Right renal pelvis (tissue), 4 donors: ENCODE results near the gene ISG15. TPM values are rescaled to one million over a fixed set of nuclear protein-coding genes. Genes with fewer than 3 reads are reported as not detected.
"Not testable (repeated sequence)": the region's sequence is repeated elsewhere in the genome, so short reads cannot be mapped to it uniquely, and the experiment has no call there.

ENCODE experiments used
- DNase-seq, 4 donors: peaks; one replicate each; pipeline ENCODE4 v3.0.0-alpha.2; 2013; ENCODE audit warnings: low read depth in 4 of 4, low spot score in 3 of 4, missing footprints in 1 of 4
- polyA plus RNA-seq, 4 donors: library from polyadenylated mRNA; unstranded; fragments of 120-200 nt; gene quantifications; one replicate each; pipeline ENCODE4 v1.2.1, GENCODE V29; 2013; ENCODE audit not compliant: insufficient read length in 4 of 4

ISG15 gene
- polyA plus RNA-seq, 4 donors = 9.1 to 15.7 (median 13.3) TPM

DNA sequence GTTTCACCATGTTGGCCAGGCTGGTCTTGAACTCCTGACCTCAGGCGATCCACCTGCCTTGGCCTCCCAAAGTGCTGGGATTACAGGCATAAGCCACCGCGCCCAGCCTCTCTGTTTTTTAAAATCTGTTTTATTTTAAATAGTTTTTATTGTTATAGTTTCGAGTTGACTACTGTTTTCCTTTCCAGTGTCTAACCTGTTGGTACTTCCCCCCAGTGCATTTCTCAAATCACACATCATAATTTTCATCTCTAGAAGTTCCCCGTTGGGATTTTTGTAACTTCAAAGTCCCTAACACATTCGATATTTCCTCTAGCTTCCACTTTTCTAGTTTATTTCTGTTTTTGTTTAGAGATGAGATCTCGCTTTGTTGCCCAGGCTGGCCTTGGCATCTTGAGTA, 20.9 kb upstream of the ISG15 start:
- no peak for DNase-seq

DNA sequence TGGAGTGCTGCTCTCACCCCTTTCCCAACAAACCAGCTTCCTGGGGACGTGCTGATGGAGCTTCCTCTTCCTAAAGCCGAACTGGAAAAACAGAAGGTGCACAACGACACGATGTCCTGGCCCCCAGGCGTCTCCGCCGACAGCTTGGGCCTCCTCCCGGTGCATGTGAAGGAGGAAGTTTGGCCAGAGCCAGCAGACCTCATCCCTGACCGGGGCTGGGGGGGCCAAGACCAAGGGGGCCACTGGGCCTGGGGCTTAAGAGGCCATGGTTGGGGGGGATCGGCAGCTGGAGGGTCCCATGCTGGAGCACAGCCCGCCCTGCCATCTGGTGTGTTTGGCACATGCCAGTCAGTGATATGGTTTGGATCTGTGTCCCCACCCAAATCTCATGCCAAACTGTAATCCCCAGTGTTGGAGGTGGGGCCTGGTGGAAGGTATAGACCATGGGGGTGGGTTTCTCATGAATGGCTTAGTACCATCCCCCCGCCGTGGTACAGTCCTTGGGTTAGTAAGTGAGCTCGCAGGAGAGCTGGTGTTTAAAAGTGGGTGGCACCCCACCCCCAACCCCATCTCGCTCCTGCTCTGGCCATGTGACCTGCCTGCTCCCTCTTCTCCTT, 19.8 kb upstream of the ISG15 start:
- no peak for DNase-seq

DNA sequence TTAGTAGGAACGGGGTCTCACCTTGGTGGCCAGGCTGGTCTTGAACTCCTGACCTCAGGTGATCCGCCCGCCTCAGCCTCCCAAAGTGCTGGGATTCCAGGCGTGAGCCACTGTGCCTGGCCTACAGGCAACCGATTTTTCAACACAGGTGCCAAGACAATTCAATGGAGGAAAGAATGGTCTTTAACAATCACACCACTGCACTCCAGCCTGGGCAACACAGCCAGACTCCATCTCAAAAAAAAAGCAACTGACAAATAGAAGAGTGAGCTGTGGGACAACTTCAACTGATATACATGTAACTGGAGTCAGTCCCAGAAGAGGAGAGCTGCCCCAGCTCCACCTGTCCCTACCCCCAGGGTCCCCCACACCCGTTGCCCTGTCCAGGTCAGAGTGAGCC, 18.8 kb upstream of the ISG15 start:
- not testable (repeated sequence) for DNase-seq

DNA sequence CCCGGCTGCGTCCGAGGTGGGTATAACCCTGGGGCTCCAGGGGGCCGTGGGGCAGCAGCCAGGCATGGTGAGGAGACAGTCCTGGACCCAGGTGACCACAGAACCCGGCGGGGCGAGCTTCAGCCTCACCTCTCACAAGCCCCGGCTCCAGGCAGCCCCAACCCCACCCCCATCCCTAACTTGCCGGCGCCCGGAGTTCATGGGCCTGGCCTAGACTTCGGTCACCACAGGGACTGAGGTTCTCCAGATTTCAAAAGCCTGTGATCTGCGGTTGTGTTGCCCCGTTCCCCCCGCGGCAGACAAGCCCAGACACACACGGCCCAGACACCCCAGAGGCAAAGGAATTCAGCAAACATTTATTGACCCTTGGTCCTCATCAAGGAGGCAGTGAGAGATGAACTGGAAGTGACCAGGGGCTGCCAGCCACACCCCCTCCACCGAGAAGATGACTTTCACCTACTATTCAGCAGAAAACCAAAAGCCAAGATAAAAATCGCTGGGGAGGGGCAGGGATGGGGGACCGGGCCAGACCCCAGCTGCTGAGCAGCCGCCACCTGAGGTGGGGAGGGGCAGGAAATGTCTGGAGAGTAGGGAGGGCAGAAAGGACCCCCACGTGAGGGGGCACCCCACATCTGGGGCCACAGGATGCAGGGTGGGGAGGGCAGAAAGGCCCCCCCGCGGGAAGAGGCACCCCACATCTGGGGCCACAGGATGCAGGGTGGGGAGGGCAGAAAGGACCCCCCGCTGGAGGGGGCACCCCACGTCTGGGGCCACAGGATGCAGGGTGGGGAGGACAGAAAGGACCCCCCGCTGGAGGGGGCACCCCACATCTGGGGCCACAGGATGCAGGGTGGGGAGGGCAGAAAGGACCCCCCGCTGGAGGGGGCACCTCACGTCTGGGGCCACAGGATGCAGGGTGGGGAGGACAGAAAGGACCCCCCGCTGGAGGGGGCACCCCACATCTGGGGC, 17.3 kb upstream of the ISG15 start:
- no peak for DNase-seq

DNA sequence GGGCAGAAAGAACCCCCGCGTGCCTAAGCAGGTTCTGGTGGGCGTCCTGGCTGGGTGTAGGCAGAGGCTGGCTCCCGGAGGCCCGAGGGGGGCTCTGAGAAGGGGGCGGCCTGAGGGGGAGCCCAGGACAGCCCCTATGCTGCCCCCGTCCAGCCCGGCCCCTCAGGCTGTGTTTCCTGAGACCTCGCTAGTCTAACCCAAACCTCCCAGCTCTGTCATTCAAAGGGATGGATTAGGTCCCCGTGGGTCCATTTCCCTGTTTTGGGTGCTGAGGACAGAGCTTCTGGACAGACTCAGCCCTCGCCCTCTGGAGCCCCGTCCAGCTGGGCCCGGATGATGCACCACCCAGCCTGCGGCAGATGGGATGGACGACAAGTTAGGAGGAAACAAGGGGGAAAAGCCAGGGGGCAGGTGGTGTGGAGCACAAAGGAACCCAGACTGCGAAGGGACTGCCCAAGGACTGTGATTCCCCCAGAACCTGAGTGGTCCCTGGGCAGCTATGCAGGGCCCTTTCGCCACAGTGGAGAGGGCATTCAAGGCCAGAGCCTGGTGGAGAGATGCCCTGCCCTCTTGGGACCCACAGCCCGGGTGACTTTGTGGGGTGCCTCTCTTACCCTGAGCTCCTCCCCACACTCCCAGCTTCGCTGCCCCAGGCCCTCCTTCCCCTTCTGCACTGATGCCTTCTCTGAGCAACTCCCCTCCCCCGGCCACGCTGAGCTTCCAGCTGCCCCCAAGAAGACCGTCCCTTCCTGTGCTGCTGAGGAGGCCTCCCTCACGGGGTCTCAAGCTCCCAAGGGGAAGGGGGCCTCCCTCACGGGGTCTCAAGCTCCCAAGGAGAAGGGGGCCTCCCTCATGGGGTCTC, 16.2 kb upstream of the ISG15 start:
- DNase-seq = no peak

DNA sequence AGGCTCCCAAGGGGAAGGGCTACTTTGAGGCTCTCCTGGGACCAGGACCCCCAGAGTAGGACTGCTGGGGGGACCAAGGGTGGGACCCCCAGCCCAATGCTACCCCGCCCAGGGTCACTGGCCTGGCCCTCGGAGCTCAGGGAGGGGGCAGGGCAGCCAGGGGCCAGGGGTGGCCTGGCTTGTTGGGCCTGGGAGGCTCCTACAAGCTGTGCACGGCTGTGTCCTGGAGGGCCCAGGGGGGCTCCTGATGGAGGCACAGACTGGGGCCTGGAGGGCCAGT, 15.6 kb upstream of the ISG15 start:
- no peak for DNase-seq

DNA sequence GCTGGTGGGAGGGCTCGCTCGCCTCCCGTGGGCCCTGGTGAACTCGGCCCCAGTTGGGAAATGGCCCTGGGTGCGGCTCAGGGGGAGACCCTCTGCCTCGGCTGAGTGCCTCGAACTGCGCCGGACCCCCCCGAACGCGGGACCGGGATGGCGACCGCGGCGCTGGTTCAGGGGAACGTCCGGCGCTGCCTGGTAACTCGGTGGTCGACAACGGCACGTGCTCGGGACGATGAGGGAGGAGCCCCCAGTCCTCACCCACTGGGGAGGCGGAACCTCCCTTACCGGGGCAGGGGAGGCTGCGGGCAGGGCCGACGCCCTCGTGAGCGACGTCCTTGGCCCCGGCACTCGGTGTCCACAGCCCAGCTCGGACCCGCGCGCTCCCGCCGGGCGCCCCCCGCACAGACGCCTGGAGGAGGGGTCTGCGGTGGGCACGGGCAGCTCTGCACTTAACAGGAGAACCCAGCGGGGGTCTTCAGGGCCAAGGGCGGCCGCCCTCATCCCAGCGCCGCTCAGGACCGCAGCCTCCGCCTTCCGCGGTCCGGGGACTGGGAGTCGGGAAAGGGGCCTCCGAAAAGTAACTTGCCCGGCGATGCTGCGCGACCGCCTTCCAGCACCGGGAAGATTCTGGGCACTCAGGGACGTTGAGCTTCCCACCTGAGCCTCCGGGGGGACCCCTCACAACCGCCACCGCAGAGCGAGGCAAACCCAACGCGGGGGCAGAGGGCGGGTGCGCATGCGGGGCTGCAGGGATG, 15.1 kb upstream of the ISG15 start:
- DNase-seq = no peak

DNA sequence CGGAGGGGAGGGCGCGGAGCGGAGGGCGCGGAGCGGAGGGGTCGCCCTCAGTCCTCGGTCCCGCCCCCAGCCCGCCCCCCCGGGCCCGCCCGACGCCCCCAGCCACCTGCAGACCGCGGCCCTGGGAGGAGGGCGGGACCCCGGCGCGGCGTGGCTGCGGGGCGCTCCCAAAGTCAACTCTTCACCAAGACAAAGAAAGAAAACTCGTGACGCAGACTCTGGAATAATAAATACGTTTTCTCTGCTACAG, 14.6 kb upstream of the ISG15 start:
- DNase-seq = no peak

DNA sequence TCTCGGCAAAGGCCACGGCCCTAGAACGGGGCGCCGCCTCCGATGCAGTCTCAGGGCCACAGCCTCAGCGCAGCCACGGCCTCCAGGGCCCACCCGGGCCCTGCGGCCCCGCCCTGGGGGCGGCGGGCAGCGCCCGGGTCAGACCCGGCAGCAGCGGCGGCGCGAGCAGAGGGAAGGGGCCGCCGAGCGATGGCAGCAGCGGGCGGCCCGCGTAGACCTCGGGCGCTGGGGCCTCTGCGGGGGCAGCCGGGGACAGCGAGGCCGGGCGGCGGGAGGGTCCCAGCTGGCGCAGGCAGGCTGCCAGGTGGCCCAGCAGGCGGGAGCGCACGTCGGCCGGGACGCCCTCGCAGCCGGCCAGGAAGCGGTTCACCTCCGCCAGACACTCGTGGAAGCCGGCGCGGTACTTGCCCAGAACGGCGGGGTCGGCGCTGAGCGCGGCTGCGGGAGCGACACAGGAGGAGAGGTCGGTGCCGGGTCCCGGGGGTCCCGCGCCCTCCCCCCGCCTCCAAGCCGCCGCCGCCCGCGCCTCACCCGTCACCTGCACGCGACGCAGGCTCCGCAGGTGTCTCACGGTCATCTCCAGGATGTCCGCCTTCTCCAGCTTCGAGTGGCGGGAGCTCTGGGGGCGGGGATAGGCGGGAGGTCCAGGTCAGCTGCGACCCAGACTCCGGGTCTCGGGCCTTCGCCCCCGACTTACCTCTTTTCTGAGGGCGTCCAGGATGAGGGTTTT, 14.1 kb upstream of the ISG15 start:
- no peak for DNase-seq

DNA sequence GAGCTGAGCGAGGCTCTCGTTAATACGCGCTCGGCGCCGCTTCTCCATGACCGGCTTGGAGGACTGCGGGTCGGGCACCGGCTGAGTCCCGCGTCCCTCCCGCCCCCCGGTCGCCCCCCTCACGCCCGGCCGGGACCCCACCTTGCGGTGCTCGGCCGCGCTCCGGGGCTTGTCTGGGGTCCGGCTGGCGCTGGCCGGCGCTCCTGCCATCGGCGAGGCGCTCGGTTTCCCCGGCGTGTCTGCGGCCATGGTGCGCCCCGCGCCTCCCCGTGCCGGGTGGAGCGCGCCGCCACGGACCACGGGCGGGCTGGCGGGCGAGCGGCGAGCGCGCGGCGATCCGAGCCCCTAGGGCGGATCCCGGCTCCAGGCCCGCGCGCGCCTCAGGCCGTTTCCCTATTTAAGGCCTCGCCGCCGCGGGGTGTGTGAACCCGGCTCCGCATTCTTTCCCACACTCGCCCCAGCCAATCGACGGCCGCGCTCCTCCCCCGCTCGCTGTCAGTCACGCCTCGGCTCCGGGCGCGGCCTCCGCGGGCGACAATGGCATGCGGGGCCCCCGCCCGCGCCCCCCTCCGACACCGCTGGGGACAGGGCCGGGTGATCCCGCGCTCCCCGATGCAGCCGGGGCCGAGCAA, 13.5 kb upstream of the ISG15 start, which contains the start of gene HES4:
Gene HES4 (minus strand): TSS at position 373 of the 632 bp plus-strand sequence. CDS start 124 bp downstream, at position 249.
- peak in 2 of 4 donors; percentile 83 to 85 for DNase-seq

DNA sequence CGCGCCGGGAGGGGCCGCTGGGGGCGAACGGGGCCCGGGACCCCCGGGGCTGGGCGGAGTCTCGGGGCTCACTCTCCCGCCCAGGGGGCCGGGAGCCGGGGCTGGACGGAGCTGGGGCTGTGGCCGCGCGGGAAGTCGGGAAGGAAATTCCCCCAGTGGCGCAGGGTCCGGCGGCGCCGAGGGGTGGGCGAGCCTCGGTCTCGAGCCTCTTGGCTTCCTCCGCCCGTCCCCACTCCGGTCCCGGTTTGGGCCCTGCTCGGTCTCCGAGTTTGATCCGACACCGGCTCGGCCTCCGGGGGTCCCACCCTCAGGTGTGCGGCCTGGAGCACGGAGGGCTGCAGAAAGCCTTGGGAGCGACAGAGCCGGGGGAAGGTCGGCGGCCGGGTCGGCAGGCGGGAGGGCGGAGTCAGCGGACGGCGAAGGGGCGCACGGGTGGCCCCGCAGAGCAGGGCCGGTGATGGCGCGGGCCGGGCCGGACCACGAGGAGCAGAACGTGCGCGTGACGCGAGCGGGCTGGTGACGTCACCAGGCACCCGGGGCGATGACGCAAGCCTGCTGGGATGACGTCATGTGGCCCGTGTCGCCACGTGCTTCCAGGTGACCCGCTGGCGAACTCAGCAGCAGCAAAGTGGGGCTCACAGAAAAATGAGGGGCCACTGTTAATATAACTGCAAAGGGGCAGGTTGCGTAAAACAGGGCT, 12.8 kb upstream of the ISG15 start:
- peak in 1 of 4 donors; percentile 81 for DNase-seq

DNA sequence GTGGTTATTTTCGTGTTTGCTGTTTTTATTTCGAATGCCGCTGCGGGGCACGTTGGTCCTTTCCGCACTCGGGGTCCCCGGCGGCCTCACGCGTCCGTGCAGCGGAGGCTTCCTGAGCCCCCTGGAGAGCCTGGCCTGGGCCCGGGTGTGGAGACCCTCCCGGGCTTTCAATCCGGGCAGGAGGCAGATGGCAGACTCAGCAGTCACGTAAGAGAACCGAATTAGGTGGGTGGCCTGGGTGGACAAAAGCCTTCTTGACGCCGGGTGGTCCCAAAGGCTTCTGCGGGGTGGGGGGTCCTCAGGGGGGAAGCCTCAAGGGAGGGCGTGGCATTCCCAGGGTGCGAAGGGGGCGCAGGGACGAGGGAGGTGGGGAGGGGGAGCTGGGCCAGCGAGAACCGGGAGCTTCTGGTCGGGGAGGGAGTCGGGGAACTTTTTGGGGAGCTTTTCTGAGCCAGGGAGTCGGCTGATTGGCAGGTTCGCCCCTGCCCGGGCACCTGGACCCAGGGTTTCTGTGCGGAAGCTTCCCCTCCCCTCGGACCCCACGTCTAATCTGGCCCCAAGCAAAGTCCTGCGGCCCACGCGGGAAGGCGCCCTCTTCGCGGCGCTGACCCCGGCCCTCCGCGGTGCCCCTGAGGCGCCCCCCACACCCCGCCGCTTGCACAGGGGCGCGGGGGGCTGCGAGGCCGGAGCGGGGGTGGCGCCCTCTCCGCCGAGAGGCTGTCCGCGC, 12.1 kb upstream of the ISG15 start:
- no peak for DNase-seq

DNA sequence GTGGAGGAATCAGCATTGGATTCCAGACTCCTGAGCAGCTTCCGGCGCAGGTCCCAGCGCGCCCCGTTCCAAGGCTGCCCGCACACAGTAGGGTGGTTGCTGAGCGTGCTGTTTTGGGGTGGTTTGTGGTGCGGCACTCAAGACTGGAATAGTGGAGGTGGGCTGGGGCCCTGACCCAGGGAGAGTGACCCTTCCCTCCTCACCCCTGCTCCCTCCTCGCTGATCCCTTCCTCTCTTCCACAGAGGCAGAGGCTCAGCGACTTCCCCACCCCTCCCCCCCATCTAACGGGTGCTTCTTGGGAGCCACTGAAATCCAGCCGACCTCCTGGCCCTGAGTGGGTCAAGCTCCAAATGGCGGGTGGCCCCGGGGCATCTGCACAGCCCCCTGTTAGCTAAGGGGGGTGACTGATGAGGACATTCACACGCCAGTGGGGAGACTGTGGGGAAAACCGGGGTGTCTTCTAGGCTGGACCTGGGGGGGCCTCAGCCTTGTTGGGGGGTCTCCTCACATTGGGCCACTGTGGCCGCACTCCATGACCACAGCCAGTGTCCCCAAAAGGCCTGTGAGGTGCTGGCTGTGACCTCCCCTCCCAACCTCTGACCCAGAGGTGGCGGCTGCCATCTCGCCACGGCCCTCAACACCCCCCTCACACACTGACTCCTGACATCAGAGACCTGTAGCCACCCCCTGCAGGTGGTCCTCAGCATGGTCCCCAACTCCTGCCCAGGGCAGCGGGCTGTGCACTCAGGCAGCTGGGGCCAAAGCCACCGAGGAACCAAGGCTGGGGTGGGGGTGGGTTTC, 9.5 kb upstream of the ISG15 start:
- no peak for DNase-seq

DNA sequence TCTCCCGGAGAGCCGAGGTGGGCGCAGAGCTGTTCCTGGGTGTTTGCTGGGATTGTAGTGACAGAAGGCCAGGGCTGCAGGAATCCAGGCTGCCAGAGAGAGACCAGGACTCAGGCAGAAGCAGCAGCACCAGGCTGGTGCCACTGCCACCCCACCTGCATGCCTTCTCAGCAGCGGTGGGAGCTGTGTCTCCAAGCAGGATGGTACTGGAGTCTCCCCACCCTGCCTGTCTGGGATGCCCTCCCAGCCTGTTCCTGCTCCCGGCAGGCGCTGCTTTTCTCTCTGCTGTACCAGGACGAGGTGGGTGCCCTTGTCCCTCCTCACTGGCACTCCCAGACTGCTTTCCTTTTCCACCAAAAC, 8.9 kb upstream of the ISG15 start:
- no peak for DNase-seq

DNA sequence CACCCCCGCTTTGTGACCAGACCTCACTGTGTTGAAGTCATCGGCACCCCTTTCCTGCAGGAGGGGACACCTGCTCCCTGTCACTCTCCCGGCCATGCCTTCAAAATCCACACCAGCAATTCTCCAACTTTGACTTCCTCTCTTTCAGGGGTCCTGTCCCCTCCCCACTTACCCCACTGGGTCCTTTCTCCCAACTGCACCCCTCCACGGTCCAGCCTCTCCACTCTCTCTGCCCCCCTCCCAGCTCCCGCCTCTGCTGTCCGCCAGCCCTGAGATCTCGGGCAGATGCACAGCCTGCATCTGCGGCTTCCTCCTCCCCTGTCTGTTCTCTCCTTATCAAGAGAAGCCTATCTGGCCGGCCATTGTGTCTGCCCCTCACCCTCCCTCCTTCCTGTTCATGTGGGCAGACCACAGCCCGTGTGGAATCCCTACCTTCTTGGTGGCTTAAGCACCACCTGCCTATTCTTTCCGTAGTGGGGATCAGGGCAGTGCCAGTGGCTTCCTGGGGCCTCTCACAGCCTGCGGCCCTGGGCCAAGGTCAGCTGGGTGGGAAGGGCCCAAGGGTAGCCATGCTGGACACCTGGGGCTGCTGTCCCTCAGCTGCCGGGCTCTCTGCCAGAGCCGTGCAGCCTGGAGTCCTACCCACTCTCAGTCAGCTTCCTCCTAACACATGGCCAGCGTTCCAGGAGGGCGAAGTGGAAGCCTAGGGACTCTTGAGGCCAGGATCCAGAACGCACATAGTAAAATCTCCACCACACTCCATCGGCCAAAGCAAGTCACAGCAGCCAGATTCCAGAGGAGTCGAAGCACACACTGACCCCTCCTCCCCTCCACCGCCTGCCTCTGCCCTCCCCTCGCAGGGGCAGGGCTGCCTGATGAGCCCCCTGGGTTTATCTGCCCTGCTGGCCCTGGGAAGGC, 8.3 kb upstream of the ISG15 start:
- no peak for DNase-seq

DNA sequence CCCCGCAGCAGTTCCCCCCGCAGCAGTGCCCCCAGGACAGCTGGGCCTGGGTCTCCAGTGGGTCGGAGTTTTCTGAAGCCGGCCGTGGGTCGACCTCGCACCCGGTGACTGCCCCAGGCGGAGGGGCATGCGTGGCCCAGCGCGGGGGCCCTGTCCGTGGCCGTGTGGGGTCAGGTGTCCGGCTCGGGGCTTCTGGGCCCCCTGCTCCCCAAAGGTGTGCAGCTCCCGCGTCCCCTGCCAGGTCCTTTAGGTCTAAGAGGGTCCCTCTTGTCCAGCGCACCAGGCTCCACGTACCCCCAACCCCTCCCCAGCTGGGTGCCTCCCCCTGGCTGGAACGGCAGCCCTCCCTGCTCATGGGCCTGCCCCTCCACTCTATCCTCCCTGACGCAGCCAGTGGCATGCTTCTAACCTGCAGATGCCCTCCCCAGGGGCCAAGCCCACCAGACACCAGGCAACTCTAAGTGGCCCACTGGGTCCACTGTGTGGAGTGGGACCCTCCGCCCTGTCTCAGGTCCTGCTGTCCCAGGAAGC, 7.5 kb upstream of the ISG15 start:
- no peak for DNase-seq
